Activated CD4-positive, CD25-positive, alpha-beta regulatory T cell treated with anti-CD3 and anti-CD28 coated beads, Interleukin-2, amount 50 U/mL, for 24 hours (primary cell): ENCODE measurements around the gene HNF1B.

Source experiments
- ATAC-seq, 2 donors: fragments of 150-1000 bp; cut with Tn5 transposase; one replicate each; pipeline ENCODE4 v1.10.0; 2021; ENCODE audit warnings: mild to moderate bottlenecking in 1 of 2, moderate library complexity in 1 of 2

HNF1B gene

DNA sequence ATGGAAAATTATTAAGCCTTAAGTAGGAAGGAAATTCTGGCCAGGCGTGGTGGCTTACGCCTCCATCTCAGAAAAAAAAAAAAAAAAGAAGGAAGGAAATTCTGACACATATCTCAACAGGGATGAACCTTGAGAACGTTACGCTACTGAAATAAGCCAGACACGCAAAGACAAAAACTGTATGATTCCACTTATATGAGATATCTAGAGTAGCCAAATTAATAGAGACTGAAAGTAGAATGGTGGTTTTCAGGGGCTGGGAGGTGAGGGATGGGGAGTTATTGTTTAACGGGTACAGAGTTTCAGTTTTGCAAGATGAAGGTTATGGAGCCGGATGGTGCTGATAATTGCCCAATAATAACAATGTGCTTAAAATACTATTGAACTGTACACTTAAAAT is 16.2 kb upstream of the HNF1B start:
- peak; percentile 25 to 43 for ATAC-seq

DNA sequence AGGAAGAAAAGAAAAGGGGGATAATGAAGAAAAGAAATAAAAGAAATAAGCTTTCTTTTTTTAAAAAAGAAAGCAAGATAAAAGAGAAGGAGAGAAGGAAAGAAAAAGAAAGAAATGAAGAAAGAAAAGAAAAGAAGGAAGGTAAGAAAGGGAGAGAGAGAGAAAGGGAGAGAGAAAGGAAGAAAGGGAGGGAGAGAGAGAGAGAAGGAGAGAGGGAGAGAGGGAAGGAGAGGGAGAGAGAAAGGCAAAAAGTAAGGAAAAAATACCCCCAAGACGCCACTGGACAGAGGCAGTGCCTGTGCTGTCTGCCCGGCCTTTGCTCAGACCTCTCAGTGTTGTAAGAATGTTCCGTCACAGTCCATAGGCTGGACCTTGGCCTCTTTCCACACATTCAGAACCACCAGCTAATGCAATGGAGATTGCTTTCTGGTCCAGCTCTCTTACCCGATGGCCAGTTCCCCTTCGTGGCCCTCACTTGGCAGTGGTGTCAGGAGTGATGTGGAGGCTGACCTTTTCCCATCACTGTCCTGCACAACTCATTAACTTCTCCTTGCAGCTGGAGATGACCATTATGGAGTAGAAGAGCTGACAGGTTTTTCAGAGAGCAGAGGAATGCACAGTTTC is 14.3 kb upstream of the HNF1B start:
- ATAC-seq = no peak

DNA sequence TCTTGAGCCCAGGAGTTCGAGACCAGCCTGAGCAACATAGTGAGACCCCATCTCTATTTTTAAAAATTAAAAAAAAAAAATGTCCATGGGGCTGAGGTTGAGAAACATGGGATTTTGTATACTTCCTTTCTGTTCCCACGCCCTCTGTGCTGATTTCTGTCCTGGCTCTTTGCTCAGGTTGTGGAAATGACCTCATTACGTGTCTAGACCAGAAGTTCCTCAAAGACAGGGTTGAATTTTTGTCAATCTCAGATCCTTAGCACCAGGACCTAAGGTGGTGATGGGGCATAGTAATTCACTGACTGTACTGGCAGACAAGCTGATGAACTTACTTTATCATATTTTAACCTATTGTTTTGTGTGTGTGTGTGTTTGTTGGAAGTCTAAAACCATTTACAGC is 11.2 kb upstream of the HNF1B start:
- ATAC-seq = no peak

DNA sequence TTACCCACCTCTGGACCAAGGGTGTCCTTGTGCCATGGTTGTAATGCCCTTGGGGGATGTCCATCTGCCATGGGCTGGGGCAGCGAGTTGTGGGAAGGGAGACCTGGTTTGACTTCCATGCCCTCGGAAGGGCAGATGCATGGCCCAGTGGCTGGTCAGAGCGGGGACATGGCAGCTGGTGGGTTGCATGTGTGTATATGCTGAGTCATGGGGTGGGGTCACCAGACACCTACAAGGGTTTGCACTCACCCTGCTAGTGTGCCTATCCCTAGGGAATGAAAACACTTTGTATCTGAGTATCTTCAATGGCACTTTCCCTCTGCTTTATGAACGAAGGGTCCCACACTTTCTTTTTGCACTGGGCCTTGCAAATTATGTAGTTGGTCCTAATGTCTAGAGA is 10.6 kb upstream of the HNF1B start:
- no peak for ATAC-seq

DNA sequence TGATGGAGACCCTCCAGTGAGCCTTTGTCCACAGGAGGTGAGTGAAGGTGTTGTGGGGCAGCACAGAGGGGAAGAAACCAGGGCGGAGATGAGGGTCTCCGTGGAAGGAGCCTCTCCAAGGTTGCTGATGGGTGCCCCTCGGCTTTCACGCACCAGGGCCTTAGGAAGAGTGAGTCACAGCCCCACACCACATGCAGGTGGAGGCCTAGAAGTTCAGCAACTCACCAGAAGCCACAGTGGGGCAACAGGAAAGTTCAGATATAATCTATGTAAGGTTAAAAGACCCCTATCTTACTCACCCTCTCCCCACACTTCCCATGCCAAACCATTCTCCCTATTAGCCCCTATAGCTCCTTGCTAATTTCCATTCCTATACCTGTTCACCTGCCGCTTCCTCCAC is 9.5 kb upstream of the HNF1B start:
- no peak for ATAC-seq

DNA sequence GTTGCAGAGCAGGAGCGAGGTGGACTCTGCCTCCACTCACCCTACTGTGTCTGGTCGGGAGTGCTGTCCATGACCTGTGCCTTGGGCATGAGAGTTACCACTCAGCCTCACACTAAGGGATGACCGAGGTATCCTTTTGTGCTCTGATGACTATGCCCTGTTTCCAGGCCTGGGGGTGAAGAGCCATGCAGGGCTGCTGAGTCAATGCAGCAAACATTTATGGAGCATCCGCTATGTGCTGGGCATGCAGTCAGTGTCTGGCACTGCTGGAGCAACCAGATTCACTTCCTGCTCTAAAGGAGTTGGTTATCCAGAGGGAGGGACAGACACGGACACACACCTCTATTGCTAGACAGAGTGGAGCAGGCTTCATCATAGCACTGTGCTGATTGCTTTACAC is 7.6 kb upstream of the HNF1B start:
- ATAC-seq = no peak

DNA sequence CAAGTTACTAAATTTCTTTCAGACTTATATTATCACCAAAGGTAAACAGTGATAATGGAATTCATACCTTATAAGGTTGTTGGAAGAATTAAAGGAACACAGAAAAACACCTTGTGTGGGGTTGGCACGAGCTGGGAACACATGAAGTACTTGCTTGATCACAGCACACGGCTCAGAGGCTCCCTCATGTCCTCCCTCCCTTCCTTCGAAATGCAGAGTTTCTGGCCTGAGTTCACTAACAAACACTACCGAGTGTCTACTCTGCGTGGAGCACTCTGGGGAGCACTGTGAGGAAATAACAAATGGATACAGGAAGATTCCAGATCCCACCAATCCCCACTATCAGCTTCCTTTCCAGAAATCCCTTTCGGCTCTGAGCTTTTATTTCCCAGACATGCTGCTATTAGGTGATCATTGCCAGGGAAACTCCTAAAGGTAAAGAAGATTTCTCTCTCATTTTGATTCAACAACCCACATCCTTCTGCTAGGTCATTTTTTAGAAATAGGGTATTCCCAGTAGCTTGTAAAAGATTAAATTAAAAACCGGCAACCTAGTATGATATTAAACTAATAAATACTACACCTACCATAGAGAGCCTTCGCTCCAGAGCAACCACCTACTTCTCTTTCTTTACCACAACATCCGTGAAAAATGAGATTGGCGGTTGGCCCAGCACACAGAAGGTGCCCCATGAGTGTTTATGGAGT is 6.1 kb upstream of the HNF1B start:
- ATAC-seq = no peak

DNA sequence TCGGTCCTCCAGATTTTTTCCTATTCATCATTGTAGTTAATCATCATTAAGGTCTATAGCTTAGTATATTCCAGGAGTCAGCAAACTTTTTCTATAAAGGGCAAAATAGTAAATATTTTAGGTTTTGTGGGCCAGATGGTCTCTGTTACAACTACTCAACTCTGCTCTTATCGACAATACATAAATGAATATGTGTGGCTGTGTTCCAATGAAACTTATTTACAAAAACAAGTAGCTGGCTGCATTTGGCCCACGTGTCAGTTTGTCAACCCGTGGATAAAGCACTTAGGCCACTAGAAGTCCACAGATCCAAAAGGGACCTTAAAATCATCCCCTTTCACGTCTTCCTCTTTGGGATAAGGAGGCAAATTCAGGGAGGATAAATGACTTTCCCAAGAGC is 5.4 kb upstream of the HNF1B start:
- no peak for ATAC-seq

DNA sequence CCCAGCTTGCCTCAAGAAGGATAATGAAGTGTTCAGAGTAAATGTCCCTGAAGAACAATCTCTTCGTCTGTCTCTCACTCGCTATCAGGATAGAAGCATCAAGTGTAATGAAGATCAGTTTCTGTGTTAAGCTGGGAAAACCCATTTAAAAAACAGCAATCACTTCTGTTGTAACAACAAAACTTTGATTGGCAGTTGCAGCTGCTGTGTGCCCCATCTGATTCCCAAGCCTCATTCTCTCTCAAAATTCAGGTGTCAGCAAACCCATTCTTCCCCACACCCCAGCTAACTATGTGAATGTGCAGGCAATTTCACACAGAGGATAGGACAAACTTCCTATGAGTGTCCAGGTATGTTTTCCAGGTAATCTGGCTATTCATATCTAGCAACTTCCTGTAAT is 2.4 kb upstream of the HNF1B start:
- ATAC-seq = no peak

DNA sequence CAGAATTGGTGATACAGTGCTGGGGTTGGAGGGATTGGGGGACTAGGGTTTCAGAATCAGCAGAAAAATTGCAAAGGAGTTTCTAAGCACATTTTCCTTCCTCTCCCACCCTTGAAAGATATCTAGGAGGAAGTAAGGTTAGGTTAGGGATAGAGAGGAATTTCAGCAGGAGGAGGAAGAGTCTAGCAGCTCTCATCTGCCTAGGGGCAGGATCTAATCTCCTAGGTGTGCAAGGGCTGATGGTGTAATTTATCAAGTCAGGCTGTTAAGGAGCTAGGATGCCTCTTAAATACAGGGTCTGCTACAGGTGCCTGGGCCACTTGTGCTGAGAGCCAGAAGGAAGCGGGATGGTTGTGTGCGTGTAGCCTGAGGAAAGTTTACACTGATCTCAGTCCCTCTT is 1.8 kb upstream of the HNF1B start:
- no peak for ATAC-seq

DNA sequence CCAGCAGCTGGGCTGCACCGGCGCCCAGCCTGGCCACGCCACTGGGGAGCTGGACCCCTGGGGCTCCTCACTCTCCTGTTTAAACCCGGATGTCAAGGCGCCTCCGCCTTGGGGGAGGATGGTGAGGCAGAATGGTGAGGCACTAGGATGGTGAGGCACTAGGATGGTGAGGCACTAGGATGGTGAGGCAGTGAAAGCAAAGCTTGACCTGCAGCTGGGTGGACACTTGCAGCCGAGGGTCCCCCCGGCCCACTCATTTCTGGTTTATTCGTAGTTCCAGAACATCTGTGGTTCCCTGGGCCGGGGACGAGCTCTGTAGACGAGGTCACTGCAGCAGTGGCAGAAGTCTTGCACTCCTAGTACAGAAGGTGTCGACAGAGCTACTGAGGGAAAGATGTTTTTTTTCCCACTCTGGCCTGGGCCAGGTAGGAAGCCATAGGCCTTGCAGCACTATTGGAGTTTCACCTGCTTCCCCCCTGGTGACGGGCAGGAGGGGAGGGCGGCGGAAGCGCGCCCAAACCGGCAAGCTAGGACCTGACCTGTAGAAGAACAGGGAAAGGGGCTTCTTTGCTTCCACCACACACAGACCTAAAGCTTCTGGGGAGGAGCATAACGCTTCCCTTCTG is 1.1 kb upstream of the HNF1B start:
- no peak for ATAC-seq

DNA sequence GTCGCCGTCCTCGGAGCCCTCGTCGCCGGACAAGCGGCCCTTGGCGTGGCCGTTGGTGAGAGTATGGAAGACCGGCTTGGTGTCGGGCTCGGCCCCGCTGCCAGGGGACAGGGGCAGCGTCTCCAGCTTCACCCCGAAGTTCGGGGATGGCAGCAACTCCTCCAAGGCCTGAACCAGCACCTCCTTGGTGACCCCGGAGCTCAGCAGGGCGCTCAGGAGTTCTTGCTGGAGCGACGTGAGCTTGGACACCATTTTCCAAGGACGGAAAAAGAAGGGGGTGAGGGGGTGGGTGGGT is 279 bp downstream of the HNF1B start:
- no peak for ATAC-seq

DNA sequence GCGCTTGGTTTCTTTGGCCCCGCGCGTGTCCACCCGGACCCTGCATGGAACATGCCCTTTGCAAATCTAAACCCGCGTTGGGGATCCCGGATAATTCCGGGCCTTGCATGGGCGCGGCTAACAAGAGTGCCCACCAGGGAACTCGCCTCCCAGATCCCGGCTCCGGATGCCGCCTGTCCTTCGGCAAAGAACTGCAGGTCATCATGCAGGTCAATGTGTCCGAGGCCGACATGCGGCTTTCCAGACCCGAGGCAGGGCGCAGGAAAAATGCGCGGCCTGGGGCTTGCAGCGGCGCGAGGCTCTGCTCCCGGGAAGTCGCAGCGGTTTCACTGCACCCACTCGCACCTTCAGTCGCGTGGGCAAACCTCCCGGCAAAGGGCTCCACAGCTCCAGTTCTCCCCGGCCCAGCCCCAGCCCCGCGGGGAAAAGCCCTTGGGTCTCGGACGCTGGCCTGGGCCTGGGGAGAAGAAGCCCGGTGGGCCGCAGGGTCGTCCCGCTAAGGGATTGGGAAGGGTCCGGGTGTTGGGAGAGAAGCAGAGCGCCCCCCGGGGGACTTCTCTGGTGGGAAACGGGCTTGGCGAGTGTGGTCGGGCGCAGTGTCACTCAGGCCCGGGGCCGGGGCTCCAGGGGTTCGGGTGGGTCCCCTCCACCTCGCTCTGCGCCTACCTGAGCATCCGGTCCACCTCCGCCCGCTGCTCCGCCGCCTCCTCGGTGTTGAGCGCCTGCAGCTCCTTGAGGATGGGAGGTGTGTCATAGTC is 805 bp downstream of the HNF1B start:
- ATAC-seq = peak in 1 of 2 donors; percentile 27

DNA sequence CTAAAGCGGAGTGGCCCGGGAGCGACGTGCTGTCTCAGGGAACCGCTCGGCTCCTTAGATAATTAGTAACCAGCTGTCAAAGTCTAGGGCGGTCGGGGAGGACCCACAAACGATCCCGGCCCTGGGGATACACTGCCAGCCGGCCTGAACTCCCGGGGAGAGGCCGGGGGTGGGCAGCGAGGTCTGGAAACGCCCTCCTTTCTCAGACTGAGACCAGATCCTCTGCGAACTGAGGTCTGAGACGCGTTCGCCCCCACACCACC is 1.3 kb downstream of the HNF1B start:
- no peak for ATAC-seq

DNA sequence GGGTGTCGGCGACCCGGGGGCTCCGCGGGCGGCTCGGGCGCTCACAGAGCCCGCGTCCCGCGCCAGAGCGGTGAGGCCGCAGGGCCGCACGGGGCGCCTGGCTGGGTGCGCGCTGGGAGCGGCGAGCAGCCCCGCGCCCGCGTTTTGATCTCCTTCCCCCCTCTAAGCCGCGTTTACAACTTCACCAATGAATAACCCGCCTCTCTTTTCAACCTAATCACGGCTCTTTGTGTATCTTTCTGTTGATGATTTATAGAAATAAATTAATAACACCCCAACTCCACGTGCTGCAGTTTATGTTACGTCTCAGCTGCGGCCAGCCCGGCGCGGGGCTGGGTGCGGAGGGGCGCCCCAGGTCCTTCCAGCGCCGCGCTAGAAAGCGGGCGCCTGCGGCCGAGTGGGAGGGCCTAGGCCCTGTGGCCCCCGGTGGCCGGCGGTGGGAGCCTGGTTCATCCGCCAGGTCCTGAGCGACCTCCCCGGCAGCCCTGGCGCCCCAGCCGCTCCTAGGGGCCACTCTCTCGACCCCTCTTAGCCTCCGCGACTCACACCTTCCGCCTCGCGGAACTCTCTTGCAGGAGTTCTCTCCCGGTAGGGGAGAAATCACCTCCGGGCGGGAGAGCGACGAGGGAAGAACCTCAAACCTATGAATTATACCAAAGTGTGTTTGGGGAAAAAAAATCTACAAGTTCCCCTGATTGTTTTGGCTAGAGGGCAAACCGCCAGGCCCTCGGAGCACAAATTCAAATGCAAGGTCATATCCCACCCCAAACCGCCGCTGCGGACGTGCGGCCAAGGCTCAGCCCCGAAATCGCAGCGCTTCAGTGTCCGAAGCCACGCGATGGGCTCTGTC is 1.9 kb downstream of the HNF1B start:
- peak in 1 of 2 donors; percentile 7 for ATAC-seq

DNA sequence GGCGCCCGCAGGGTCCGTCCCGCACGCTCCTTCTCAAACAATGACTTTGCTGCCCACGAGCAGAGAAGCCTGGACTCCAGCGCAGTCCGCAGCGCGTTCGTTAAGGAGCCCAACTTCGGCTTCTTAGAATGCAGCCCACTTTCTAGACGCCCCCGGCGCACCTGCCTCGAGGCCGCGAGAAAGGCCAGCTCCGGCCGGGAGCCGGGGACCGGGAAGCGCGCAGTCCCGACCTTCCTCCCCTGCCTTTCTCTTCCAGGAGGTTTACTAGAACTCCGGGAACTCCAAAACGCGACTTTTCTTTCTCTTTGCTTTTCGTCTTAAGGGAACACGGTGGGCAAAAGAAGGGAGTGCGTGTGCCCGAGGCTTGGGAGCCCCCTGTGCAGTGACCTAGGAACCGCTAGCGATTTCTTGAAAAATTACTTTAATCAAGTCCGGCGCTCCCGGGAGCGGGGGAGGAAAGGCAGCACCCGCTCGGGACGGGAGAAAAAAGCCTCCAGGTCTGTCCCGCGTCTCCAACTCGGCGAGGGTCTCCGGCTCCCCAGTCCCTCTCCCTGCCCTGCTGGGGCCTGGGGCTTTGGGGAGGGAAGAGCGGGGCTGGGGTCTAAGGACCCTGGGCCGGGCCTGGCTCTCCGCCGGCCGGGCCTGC is 2.6 kb downstream of the HNF1B start:
- no peak for ATAC-seq

DNA sequence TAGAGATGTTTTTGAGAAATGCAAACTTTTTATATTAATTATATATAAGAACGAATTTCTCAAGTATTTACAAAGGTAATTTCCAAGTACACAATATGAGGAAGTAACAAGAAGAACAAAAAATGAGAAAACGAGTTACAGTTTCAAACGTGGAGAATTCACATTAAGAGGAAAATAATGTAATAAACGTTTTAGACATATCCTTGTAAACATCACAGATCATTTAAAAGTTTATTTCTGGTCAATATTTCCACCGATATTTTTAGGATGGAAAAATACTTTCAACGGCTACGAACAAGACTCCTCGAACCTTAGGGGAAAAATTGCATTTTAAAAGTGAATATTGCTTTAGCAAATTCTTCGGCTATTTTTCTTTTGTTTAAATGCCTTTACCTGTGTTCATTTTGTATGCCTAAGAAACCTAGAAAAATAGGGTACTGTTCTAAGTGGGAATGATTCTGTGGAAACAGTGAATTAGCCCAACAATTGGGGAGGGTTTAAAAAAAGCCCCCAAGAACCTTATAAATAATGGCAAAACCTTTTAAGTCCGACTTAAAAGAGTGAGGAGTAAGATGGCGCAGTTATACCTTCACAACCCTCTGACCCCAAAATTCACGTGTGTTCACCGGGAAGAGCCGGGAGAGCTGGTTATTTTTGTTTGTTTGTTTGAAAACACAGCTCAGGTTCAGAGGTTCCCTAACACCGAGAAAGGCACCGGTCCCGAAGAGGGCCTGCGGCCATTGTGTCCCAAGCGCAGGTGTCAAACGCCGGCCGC is 3.3 kb downstream of the HNF1B start:
- no peak for ATAC-seq

DNA sequence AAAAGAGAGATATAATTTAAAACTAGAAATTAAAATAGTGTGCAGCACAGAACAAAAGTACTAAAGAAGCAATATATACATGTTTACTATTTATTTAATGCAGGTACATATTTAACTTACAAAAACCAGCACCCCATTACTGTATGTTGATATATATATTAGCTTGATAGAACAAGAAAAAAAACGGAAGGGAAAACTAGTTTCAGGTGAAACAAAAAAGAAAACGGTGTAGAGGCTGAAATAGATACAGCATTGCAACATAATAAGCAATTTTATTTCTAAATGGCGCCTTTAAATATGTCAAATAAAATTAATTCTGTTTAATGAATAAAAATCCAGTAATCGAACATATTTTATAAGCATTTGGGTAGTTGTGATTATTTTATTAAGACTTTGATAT is 3.9 kb downstream of the HNF1B start:
- ATAC-seq = no peak

DNA sequence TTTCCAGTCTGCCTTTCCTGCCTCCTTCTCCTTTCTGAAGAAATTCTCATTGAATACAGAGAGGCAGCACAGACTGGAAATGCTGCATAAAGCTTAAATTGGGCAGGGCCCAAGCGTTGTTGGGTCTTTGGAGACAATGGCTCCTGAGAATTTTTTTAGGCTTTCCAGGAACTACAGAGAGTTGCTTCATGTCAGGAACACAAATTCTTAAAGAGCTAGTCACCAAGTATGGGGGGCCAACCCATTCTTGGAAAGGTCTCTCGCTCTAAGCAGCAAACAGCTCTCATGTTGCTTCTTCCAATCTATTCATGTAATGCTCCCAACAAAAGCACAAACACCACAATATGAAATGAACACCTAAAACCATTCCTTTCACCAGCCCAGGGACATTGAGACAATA is 6.9 kb downstream of the HNF1B start:
- no peak for ATAC-seq

DNA sequence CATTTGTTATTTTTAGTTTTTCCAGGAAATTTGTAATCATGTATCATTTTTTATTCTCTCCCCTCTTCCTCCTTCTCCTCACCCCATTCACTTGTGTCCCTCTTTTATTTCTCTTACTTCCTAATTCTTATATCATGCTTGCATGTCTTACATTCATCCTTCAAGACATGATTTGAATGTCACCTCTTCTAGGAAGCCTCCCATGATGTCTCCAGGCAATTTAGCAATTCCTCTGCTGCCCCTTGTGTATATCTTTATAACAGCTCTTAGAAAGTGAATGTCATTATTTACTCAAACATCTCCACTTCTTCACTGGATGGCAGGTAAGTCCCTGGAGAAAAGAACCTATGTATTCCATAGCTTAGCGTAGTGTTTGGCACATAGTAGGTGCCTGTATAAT is 7.8 kb downstream of the HNF1B start:
- ATAC-seq = no peak

DNA sequence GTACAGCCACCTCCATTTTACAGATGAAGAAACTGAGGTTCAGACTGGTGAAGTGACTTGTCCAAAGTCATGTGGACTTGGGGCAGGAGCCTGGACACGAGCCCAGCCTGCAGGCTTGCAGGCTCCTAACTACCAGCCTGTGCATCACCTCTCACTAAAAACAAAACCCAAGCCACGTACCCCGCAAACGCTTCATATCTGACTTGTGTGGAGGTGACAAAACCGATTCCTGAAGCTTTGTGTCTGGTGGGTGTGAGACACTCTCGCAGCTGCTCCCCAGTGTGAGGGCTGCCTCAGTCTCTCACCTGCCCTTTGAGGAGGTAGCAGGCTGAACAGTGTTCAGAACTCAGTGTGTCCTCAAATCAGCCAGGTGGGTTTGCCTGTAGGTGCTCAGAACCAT is 8.4 kb downstream of the HNF1B start:
- no peak for ATAC-seq

DNA sequence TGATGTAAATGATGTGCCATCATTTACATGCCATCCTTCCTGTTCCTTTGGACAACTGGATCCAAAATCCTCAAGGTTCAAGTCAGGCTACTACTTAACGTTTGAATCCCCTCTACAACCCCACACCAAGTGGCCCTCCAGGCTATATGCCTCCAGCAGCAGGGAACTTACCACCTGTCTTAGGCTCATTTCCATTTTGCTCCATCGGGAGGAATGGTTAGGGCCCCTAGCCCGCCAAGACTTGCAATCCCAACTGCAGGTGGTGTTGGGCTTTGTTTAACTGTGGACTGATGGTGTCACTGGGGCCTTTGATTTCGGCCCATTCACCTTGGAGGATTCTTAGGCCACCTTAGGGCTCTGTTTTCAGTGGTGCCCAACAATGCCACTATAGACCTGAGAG is 9.7 kb downstream of the HNF1B start:
- no peak for ATAC-seq
